GM12878 (cell line): Measurements from ENCODE around the gene FLT3LG. TPM values are rescaled to one million over a fixed set of nuclear protein-coding genes. Genes with fewer than 3 reads are reported as not detected.
A peak's percentile ranks its signal among the peaks of the same experiment; 100 is the strongest.

Experiments used
- CUX1 ChIP-seq: IDR thresholded peaks from 2 replicates; pipeline ENCODE4 v1.6.1; 2012; ENCODE audit warnings: improper control_type of control experiment, low read depth, low read length; ENCODE audit not compliant: insufficient replicate concordance
- FOXK2 ChIP-seq: fragments of 450-650 bp; IDR thresholded peaks from 2 replicates; pipeline ENCODE4 v1.6.1; 2017; ENCODE audit warnings: mild to moderate bottlenecking, moderate library complexity
- IRF4 ChIP-seq: IDR thresholded peaks from 2 replicates; pipeline ENCODE4 v1.6.1; 2011; ENCODE audit warnings: low read depth, low read length
- MYB ChIP-seq: fragments of 150-350 bp; IDR thresholded peaks from 2 replicates; pipeline ENCODE4 v1.6.1; 2014; ENCODE audit warnings: mild to moderate bottlenecking, low read depth, low read length, borderline replicate concordance
- NFYB ChIP-seq: IDR thresholded peaks from 2 replicates; pipeline ENCODE4 v1.6.1; 2011; ENCODE audit warnings: low read depth, mild to moderate bottlenecking, low read length, improper control_type of control experiment, moderate library complexity; ENCODE audit not compliant: insufficient read depth
- NKRF ChIP-seq: fragments of 450-650 bp; conservative IDR thresholded peaks from 2 replicates; pipeline ENCODE4 v1.6.1; 2017; ENCODE audit warnings: mild to moderate bottlenecking, moderate library complexity
- RFX5 ChIP-seq: IDR thresholded peaks from 2 replicates; pipeline ENCODE4 v1.6.1; 2011; ENCODE audit warnings: low read depth, low read length, improper control_type of control experiment
- SIX5 ChIP-seq: IDR thresholded peaks from 2 replicates; pipeline ENCODE4 v1.6.1; 2011; ENCODE audit warnings: mild to moderate bottlenecking, low read depth, low read length, moderate library complexity; ENCODE audit not compliant: severe bottlenecking
- SMC3 ChIP-seq: IDR thresholded peaks from 2 replicates; pipeline ENCODE4 v1.6.1; 2011; ENCODE audit warnings: low read length, improper control_type of control experiment, borderline replicate concordance
- SP1 ChIP-seq: IDR thresholded peaks from one replicate; pipeline ENCODE4 v1.6.1; 2011; ENCODE audit warnings: low read depth, low read length
- SREBF1 ChIP-seq: IDR thresholded peaks from 2 replicates; pipeline ENCODE4 v1.6.1; 2012; ENCODE audit warnings: mild to moderate bottlenecking, low read length
- STAT1 ChIP-seq: fragments of 450-650 bp; conservative IDR thresholded peaks from 2 replicates; pipeline ENCODE4 v1.6.1; 2014; ENCODE audit warnings: antibody characterized with exemption, mild to moderate bottlenecking
- TCF12 ChIP-seq: IDR thresholded peaks from 2 replicates; pipeline ENCODE4 v1.6.1; 2011; ENCODE audit warnings: low read depth, mild to moderate bottlenecking, low read length
- ZNF217 ChIP-seq: fragments of 450-650 bp; IDR thresholded peaks from 2 replicates; pipeline ENCODE4 v1.6.1; 2017; ENCODE audit warnings: antibody characterized with exemption, mild to moderate bottlenecking
- polyA plus RNA-seq, 11 experiments: library from polyadenylated mRNA; depleted of rRNA in 4 of 11; unstranded in 6 of 11; stranded (reverse) in 5 of 11; fragments of >200 nt; fragmentation: Nextera tagmentation in 4 of 11; fragmentation: Illumina TruSeq in 1 of 11; extraction: Ambion mirVana in 4 of 11; extraction: Trizol in 1 of 11; gene quantifications; 1 replicate in 1 of 11; 2 replicates in 10 of 11; pipeline versions ENCODE4 v1.2.1 to v1.2.3, GENCODE V29; 2011 to 2016; ENCODE audit warnings: inconsistent platforms in 2 of 11, missing spikeins in 2 of 11, low read depth in 1 of 11
- total RNA-seq, 4 experiments: library from RNA; depleted of rRNA in 3 of 4; stranded (reverse); fragments of >200 nt in 3 of 4; fragmentation: Illumina TruSeq in 1 of 4; extraction: Trizol in 1 of 4; gene quantifications; 2 replicates each; pipeline versions ENCODE4 v1.2.1 to v1.2.3, GENCODE V29; 2013 to 2021
- TF ChIP-seq, protein P1 (sequence below): fragments of 450-650 bp; IDR thresholded peaks from 2 replicates; pipeline ENCODE4 v1.6.1; 2017; ENCODE audit warnings: mild to moderate bottlenecking, moderate library complexity
- TF ChIP-seq, protein P2 (sequence below): IDR thresholded peaks from 2 replicates; pipeline ENCODE4 v1.6.1; 2011; ENCODE audit warnings: borderline replicate concordance, low read depth, mild to moderate bottlenecking, moderate library complexity, mixed read lengths, low read length; ENCODE audit not compliant: insufficient read depth; ENCODE audit errors: extremely low read length
- TF ChIP-seq, protein P3 (sequence below): IDR thresholded peaks from 2 replicates; pipeline ENCODE4 v1.6.1; 2012; ENCODE audit warnings: low read depth, low read length, improper control_type of control experiment

FLT3LG gene
- total and polyA plus RNA-seq, 10 of the 15 experiments (the other 5 are each of a cell fraction or from before 2014, with no cell fraction given): 0.68 to 13.1 (median 4.3) TPM

DNA sequence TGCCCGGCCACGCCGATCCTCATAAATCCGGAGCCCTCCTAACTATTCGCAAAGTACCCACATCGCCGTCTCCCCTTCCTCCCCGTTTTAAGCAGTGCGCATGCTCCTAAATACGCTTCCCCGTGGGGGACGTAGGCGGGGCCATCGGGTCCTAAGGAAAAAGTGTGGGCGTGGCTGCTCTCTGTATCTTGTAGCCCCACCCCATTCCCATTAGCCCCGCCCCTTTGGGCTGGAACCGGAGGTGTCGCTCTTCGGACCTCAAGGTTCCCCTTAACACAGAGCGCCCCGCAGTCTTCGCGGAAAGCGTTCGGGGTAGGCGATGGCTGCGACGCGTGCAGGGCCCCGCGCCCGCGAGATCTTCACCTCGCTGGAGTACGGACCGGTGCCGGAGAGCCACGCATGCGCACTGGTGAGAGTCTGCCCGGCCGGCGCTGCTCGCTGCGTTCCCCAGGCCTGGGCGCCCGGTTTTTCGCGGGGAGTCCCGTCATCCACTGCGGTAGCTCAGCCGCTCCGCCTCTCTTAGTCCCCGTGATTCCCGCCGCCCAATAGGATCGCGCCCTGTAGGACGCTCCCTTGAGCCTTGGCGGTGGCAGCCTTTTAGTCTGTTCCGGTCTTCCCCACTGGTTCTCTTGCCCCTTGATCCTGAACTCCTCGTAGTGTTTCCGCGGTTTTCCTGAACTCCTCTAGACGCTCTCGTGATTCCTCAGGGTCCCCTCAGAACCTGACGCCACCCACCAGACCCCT, 20.8 kb upstream of the FLT3LG start, which contains the start of gene ALDH16A1 (continued):
- TF ChIP-seq NFYB: peak; percentile 88
- TF ChIP-seq ZNF217: no peak
- no peak for TF ChIP-seq SMC3
- no peak for TF ChIP-seq MYB
- TF ChIP-seq NKRF: 0 out of 2 replicates have a peak, but pooled peaks have one; percentile 47
- TF ChIP-seq, protein P1, sequence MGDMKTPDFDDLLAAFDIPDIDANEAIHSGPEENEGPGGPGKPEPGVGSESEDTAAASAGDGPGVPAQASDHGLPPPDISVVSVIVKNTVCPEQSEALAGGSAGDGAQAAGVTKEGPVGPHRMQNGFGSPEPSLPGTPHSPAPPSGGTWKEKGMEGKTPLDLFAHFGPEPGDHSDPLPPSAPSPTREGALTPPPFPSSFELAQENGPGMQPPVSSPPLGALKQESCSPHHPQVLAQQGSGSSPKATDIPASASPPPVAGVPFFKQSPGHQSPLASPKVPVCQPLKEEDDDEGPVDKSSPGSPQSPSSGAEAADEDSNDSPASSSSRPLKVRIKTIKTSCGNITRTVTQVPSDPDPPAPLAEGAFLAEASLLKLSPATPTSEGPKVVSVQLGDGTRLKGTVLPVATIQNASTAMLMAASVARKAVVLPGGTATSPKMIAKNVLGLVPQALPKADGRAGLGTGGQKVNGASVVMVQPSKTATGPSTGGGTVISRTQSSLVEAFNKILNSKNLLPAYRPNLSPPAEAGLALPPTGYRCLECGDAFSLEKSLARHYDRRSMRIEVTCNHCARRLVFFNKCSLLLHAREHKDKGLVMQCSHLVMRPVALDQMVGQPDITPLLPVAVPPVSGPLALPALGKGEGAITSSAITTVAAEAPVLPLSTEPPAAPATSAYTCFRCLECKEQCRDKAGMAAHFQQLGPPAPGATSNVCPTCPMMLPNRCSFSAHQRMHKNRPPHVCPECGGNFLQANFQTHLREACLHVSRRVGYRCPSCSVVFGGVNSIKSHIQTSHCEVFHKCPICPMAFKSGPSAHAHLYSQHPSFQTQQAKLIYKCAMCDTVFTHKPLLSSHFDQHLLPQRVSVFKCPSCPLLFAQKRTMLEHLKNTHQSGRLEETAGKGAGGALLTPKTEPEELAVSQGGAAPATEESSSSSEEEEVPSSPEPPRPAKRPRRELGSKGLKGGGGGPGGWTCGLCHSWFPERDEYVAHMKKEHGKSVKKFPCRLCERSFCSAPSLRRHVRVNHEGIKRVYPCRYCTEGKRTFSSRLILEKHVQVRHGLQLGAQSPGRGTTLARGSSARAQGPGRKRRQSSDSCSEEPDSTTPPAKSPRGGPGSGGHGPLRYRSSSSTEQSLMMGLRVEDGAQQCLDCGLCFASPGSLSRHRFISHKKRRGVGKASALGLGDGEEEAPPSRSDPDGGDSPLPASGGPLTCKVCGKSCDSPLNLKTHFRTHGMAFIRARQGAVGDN: peak; percentile 69
- peak; percentile 35; the same call in 1 of the 2 replicates for TF ChIP-seq TCF12
- no peak for TF ChIP-seq FOXK2
- TF ChIP-seq, protein P2, sequence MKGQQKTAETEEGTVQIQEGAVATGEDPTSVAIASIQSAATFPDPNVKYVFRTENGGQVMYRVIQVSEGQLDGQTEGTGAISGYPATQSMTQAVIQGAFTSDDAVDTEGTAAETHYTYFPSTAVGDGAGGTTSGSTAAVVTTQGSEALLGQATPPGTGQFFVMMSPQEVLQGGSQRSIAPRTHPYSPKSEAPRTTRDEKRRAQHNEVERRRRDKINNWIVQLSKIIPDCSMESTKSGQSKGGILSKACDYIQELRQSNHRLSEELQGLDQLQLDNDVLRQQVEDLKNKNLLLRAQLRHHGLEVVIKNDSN: peak; percentile 90
- TF ChIP-seq SP1: peak; percentile 68
- TF ChIP-seq, protein P3, sequence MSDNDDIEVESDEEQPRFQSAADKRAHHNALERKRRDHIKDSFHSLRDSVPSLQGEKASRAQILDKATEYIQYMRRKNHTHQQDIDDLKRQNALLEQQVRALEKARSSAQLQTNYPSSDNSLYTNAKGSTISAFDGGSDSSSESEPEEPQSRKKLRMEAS: 0 out of 2 replicates have a peak, but pooled peaks have one; percentile 57
- TF ChIP-seq RFX5: 0 out of 2 replicates have a peak, but pooled peaks have one; percentile 17
- TF ChIP-seq CUX1: no peak
- no peak for TF ChIP-seq IRF4
- no peak for TF ChIP-seq SREBF1
- TF ChIP-seq STAT1: no peak
- peak; percentile 9 for TF ChIP-seq SIX5
